PFSK-1 (cell line): ENCODE data around the gene HEATR9.

ENCODE experiments used
- POLR2AphosphoS5 ChIP-seq: IDR thresholded peaks from 2 replicates; pipeline ENCODE4 v1.6.1; 2012; ENCODE audit warnings: low read depth, mild to moderate bottlenecking, control low read depth, low read length, moderate library complexity
- SIN3A ChIP-seq: IDR thresholded peaks from 2 replicates; pipeline ENCODE4 v1.6.1; 2012; ENCODE audit warnings: mild to moderate bottlenecking, low read length, moderate library complexity, borderline replicate concordance; ENCODE audit not compliant: insufficient read depth
- TAF1 ChIP-seq: IDR thresholded peaks from 2 replicates; pipeline ENCODE4 v1.6.1; 2012; ENCODE audit warnings: low read length, control low read depth, borderline replicate concordance; ENCODE audit not compliant: insufficient read depth
- TF ChIP-seq, protein P1 (sequence below), 2 experiments: IDR thresholded peaks; 2 replicates each; pipeline versions ENCODE4 v1.6.1 to v1.8.0; 2011 to 2012; ENCODE audit warnings: low read depth in 2 of 2, low read length in 2 of 2, control low read depth in 1 of 2, inconsistent platforms in 1 of 2, mild to moderate bottlenecking in 1 of 2, moderate library complexity in 1 of 2; ENCODE audit not compliant: insufficient read depth in 1 of 2

DNA sequence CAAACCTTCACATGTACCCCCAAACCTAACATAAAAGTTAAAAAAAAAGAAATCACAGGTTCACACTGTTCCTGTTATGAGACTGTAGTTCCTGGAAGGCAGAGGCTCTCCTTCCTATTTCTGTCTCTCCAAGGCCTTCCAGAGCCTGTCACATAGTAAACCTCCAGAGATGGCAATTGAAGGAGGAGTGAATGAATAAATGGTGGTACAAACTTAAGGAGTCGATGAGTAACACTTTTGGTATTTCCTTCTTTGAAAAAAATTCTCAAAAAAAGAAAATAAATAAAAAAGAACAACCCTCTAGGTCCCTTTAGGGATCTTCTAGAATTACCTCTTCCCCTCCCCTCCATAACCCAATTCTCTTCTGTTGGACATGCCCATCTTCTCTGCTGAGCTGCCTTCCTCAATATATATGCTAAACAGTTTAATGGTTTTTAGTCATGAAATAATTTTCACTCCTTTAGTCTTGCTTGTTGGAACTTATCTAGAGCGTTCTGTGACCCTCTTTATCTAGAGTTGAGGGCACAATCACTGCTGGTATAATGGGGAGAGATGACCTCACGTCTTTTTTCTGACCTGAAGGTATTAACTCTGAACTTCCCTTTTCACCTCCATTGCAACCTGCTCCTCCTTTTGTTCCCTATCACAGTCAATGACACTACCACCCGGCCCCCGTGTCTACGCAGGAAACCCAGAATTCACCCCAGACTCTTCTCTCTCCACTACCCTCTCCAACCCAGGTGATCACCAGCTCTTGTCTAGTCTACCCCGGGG lies 61.1 kb downstream of the HEATR9 start:
- TF ChIP-seq POLR2AphosphoS5 (no peak), SIN3A (no peak), TAF1 (no peak)
- TF ChIP-seq, protein P1, sequence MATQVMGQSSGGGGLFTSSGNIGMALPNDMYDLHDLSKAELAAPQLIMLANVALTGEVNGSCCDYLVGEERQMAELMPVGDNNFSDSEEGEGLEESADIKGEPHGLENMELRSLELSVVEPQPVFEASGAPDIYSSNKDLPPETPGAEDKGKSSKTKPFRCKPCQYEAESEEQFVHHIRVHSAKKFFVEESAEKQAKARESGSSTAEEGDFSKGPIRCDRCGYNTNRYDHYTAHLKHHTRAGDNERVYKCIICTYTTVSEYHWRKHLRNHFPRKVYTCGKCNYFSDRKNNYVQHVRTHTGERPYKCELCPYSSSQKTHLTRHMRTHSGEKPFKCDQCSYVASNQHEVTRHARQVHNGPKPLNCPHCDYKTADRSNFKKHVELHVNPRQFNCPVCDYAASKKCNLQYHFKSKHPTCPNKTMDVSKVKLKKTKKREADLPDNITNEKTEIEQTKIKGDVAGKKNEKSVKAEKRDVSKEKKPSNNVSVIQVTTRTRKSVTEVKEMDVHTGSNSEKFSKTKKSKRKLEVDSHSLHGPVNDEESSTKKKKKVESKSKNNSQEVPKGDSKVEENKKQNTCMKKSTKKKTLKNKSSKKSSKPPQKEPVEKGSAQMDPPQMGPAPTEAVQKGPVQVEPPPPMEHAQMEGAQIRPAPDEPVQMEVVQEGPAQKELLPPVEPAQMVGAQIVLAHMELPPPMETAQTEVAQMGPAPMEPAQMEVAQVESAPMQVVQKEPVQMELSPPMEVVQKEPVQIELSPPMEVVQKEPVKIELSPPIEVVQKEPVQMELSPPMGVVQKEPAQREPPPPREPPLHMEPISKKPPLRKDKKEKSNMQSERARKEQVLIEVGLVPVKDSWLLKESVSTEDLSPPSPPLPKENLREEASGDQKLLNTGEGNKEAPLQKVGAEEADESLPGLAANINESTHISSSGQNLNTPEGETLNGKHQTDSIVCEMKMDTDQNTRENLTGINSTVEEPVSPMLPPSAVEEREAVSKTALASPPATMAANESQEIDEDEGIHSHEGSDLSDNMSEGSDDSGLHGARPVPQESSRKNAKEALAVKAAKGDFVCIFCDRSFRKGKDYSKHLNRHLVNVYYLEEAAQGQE (IDR thresholded peaks at IDR 0.05; ENCODE audit: insufficient read depth in 1 of 2, low read depth in 2 of 2, low read length in 2 of 2), result no peak
